MCF 10A (cell line): ENCODE results near the gene AFDN. TPM values are rescaled to one million over a fixed set of nuclear protein-coding genes. Genes with fewer than 3 reads are reported as not detected.

Source experiments
- BruUV-seq: library from RNA; stranded (reverse); fragments of 400-500 nt; replicated peaks from 2 replicates; lab custom pipeline; 2021; lab: Mats Ljungman, UMichigan
- CTCF ChIA-PET: fragments of 300-600 bp; sonication (Branson Sonifier 250); formaldehyde crosslinking; extraction: SDS; loops from one replicate; lab custom pipeline; 2021; ENCODE audit warnings: antibody characterized with exemption, inconsistent platforms; lab: Yijun Ruan, JAX
- POLR2A ChIA-PET: fragments of 300-600, 350-650 bp; sonication (Branson Sonifier 250); formaldehyde crosslinking; extraction: SDS; loops from one replicate; lab custom pipeline; 2020; ENCODE audit warnings: antibody characterized with exemption, inconsistent platforms; lab: Yijun Ruan, JAX
- DNase-seq: peaks from one replicate; pipeline ENCODE4 v3.0.0-alpha.2; 2018; ENCODE audit not compliant: unreplicated experiment
- H3K27ac Mint-ChIP-seq: one replicate; pipeline ENCODE4 v1.8.0; 2022; ENCODE audit warnings: mild to moderate bottlenecking, low read depth, mixed read lengths; ENCODE audit not compliant: unreplicated experiment
- H3K27me3 Mint-ChIP-seq: one replicate; pipeline ENCODE4 v1.8.0; 2022; ENCODE audit warnings: mixed read lengths; ENCODE audit not compliant: insufficient read depth, unreplicated experiment
- H3K36me3 Mint-ChIP-seq: one replicate; pipeline ENCODE4 v1.8.0; 2022; ENCODE audit warnings: mild to moderate bottlenecking, moderate library complexity, mixed read lengths; ENCODE audit not compliant: insufficient read depth, unreplicated experiment
- H3K4me1 Mint-ChIP-seq: one replicate; pipeline ENCODE4 v1.8.0; 2022; ENCODE audit warnings: mixed read lengths; ENCODE audit not compliant: insufficient read depth, unreplicated experiment
- H3K4me3 Mint-ChIP-seq: one replicate; pipeline ENCODE4 v1.8.0; 2022; ENCODE audit warnings: mild to moderate bottlenecking, moderate library complexity, mixed read lengths; ENCODE audit not compliant: unreplicated experiment
- H3K9me3 Mint-ChIP-seq: one replicate; pipeline ENCODE4 v1.8.0; 2022; ENCODE audit warnings: mixed read lengths; ENCODE audit not compliant: unreplicated experiment
- intact Hi-C: fragments of 100-400 bp; cut with micrococcal nuclease; formaldehyde crosslinking; loops from 2 replicates; pipeline ENCODE4 v1.14.1; 2022
- total RNA-seq: library from RNA; stranded (reverse); gene quantifications from 2 replicates; pipeline ENCODE4 v1.2.3, GENCODE V29; 2022
- TF ChIP-seq, protein P1 (sequence below): fragments of 200-600 bp; IDR thresholded peaks from one replicate; pipeline ENCODE4 v1.8.0; 2022; ENCODE audit warnings: antibody characterized with exemption, mild to moderate bottlenecking; ENCODE audit not compliant: unreplicated experiment

Gene AFDN
- total RNA-seq, 1 experiment from 2014 or later: 115 TPM

- Mint-ChIP-seq H3K27ac (no peak overlapping the region), H3K4me1 (no peaks in the 10 kb centered on the region), H3K36me3 (no peaks in the 10 kb centered on the region), H3K9me3 (no peaks in the 10 kb centered on the region), H3K4me3 (no peak overlapping the region), H3K27me3 (no peaks in the 10 kb centered on the region)
- ChIA-PET CTCF (no interaction called here), POLR2A (no interaction called here)
- DNase-seq: no peak
- BruUV-seq: no TSS peak
- TF ChIP-seq, protein P1, sequence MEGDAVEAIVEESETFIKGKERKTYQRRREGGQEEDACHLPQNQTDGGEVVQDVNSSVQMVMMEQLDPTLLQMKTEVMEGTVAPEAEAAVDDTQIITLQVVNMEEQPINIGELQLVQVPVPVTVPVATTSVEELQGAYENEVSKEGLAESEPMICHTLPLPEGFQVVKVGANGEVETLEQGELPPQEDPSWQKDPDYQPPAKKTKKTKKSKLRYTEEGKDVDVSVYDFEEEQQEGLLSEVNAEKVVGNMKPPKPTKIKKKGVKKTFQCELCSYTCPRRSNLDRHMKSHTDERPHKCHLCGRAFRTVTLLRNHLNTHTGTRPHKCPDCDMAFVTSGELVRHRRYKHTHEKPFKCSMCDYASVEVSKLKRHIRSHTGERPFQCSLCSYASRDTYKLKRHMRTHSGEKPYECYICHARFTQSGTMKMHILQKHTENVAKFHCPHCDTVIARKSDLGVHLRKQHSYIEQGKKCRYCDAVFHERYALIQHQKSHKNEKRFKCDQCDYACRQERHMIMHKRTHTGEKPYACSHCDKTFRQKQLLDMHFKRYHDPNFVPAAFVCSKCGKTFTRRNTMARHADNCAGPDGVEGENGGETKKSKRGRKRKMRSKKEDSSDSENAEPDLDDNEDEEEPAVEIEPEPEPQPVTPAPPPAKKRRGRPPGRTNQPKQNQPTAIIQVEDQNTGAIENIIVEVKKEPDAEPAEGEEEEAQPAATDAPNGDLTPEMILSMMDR: no peak
- intact Hi-C loops: no loop called here
Observed at GRCh38 chr6:167985911-167986595, 159.3 kb downstream of the AFDN start.

DNA sequence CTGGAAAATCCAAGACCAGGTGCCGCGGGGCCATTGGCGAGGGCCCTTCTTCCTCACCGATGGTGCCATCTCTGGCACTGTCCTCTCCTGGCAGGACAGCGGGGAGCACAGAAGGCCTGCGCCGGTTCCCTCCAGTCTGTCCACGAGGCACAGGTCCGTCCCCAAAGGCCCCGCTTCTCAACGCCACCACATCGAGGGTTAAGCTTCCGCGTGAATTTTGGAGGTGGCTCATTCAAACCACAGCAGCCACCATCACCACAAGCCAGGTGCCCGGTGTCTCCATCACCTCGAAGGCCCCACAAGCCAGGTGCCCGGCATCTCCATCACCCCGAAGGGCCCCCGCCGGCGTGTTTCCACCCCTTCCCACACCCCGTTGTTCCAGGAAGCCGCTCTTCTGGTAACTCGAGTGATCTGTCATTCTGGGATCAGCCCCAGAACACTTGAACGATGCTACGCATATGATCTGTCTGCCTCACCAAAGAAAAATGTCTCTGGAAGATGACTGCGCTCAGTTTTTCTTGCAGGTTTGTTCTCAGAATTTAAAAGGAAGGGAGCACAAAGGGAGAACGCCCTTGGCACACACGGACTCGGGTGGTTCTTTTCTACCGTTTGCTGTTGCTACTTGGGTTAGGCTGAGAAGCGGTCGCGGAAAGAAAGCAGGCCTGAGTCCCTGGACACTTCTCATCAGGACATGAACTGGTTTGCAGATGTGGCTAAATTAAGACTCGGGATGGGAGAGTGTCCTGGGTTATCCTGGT lies 160.9 kb downstream of the AFDN start:
- DNase-seq: no peak
- POLR2A ChIA-PET: no interaction called here
- no peaks in the 10 kb centered on the region for H3K27me3 Mint-ChIP-seq
- no TSS peak for BruUV-seq
- H3K4me3 Mint-ChIP-seq: no peak overlapping the region
- no peaks in the 10 kb centered on the region for H3K4me1 Mint-ChIP-seq
- no peaks in the 10 kb centered on the region for H3K9me3 Mint-ChIP-seq
- CTCF ChIA-PET: no interaction called here
- H3K27ac Mint-ChIP-seq: no peak overlapping the region
- intact Hi-C loops: no loop called here
- H3K36me3 Mint-ChIP-seq: no peaks in the 10 kb centered on the region
- TF ChIP-seq, protein P1: no peak

- H3K4me1 Mint-ChIP-seq: no peaks in the 10 kb centered on the region
- no TSS peak for BruUV-seq
- no peaks in the 10 kb centered on the region for H3K9me3 Mint-ChIP-seq
- H3K27me3 Mint-ChIP-seq: no peaks in the 10 kb centered on the region
- POLR2A ChIA-PET: no interaction called here
- H3K27ac Mint-ChIP-seq: no peak overlapping the region
- DNase-seq: no peak
- CTCF ChIA-PET: no interaction called here
- intact Hi-C loops: no loop called here
- TF ChIP-seq, protein P1: no peak
- H3K4me3 Mint-ChIP-seq: no peak overlapping the region
- H3K36me3 Mint-ChIP-seq: no peaks in the 10 kb centered on the region
Observed at GRCh38 chr6:167988154-167988495, 161.4 kb downstream of the AFDN start.

DNA sequence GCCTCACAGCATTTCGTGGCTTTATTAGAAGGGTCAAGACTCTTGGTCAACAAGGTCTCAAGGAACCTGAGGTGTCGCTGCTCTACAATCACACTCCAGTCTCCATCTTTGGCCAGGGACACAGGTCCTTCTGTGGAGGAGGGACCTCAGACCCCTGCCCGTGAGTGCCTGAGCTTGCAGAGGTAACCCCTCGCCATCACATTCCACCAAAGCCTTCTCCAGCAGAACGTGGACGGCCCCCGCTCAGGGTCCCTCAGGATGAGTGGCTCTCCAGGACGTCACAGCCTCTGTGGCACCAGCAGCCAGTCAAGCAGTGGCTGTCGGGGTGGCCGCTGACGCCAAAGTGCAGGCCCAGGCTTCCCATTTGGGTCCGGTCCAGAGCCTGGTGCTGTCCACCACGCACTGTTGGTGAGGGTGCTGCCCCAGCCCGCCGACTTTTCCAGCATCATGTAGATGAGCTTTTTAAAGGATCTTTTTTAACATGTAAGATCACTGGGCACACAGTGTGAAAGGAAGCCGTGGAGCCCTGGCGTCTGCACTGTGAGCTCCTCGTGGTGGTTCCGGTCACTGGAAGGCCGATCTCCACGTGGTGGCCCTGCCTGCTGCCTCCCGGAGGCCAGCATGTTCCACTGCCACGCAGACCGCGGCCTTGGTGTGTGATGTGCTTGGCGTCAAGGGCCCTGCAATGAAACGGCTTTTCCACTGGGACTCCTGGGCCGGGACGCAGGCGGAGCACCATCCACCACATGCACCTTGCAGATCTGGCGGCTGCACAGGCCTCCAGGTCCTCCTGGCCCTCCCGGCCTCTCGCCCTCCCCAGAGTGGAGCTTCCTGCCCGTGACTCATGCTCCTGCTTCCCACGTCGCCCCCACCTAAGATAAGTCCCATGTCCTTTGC lies 162.5 kb downstream of the AFDN start:
- no peak for DNase-seq
- H3K27ac Mint-ChIP-seq: no peak overlapping the region
- TF ChIP-seq, protein P1: no peak
- H3K9me3 Mint-ChIP-seq: no peaks in the 10 kb centered on the region
- no peak overlapping the region for H3K4me3 Mint-ChIP-seq
- no TSS peak for BruUV-seq
- intact Hi-C loops: no loop called here
- CTCF ChIA-PET: no interaction called here
- H3K27me3 Mint-ChIP-seq: no peaks in the 10 kb centered on the region
- no peaks in the 10 kb centered on the region for H3K4me1 Mint-ChIP-seq
- H3K36me3 Mint-ChIP-seq: no peaks in the 10 kb centered on the region
- POLR2A ChIA-PET: no interaction called here
